ENCODE data around the gene EID1.
"Not testable (repeated sequence)": the region's sequence is repeated elsewhere in the genome, so short reads cannot be mapped to it uniquely, and the experiment has no call there.

The EID1 gene

DNA sequence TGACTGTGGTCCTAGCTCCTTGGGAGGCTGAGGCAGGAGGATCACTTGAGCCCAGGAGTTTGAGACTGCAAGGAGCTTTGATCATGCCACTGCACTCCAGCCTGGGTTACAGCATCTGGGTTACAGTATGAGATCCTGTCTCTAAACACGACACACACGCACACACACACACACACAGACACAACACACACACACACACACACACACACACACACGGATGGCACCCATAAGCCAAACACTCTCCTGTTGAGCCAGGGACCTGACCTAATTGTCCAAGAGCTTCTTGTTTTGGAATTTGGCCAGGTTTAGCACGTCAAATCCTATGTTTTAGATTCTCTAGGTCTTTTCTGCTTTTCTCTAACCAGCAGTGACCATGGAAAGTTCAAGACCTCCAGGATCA is 26.8 kb downstream of the EID1 start:
- TF ChIP-seq, protein P1, sequence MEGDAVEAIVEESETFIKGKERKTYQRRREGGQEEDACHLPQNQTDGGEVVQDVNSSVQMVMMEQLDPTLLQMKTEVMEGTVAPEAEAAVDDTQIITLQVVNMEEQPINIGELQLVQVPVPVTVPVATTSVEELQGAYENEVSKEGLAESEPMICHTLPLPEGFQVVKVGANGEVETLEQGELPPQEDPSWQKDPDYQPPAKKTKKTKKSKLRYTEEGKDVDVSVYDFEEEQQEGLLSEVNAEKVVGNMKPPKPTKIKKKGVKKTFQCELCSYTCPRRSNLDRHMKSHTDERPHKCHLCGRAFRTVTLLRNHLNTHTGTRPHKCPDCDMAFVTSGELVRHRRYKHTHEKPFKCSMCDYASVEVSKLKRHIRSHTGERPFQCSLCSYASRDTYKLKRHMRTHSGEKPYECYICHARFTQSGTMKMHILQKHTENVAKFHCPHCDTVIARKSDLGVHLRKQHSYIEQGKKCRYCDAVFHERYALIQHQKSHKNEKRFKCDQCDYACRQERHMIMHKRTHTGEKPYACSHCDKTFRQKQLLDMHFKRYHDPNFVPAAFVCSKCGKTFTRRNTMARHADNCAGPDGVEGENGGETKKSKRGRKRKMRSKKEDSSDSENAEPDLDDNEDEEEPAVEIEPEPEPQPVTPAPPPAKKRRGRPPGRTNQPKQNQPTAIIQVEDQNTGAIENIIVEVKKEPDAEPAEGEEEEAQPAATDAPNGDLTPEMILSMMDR (IDR thresholded peaks at IDR 0.05; ENCODE audit: low read depth, low read length, missing control alignments), result no peak
- H3K4me3 ChIP-seq (ENCODE audit: low read depth, low read length), result no peak overlapping the region
- DNase-seq (ENCODE audit: low read depth), result no peak

- no peak overlapping the region for H3K4me3 ChIP-seq (ENCODE audit: low read depth, low read length)
- TF ChIP-seq, protein P1 (IDR thresholded peaks at IDR 0.05; ENCODE audit: low read depth, low read length, missing control alignments), result no peak
- no peak for DNase-seq (ENCODE audit: low read depth)
These were observed 27.3 kb downstream of the EID1 start for GRCh38 chr15:48905216-48905615.

DNA sequence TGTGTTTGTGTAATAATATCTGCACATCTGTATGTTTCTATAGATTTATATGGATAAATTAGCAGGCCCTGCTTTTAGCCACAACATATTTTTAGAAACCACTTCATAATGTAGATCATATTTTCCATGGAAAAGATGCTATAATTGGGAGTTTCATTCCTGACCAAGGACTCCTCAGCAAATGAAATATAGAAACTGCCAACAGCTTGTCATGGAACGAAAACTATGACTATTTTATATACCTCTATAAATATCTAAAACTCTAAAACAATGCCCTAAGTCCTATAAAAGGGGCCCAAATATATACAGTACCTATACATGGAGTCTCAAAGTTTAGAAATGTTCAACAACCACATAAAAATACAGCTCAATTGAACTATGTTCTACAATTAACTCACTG is 27.9 kb downstream of the EID1 start:
- no peak for DNase-seq (ENCODE audit: low read depth)
- TF ChIP-seq, protein P1 (IDR thresholded peaks at IDR 0.05; ENCODE audit: low read depth, low read length, missing control alignments), result no peak
- H3K4me3 ChIP-seq (ENCODE audit: low read depth, low read length), result no peak overlapping the region

- not testable (repeated sequence) for DNase-seq (ENCODE audit: low read depth); H3K4me3 ChIP-seq (ENCODE audit: low read depth, low read length)
These were observed 31.4 kb downstream of the EID1 start for GRCh38 chr15:48909313-48909712.

DNA sequence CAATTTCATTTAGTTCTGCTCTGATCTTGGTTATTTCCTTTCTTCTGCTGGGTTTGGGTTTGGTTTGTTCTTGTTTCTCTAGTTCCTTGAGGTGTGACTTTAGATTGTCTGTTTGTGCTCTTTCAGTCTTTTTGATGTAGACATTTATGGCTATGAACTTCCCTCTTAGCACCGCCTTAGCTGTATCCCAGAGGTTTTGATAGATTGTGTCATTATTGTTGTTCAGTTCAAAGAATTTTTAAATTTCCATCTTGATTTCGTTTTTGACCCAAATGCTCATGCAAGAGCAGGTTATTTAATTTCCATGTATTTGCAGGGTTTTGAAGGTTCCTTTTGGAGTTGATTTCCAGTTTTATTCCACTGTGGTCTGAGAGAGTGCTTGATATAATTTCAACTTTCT is 32.6 kb downstream of the EID1 start:
- not testable (repeated sequence) for DNase-seq (ENCODE audit: low read depth); H3K4me3 ChIP-seq (ENCODE audit: low read depth, low read length)

GRCh38 chr15:48913141-48913540 is 35.2 kb downstream of the EID1 start:
- TF ChIP-seq, protein P1 (IDR thresholded peaks at IDR 0.05; ENCODE audit: low read depth, low read length, missing control alignments), result no peak
- H3K4me3 ChIP-seq (ENCODE audit: low read depth, low read length), result no peak overlapping the region
- DNase-seq (ENCODE audit: low read depth), result no peak

- H3K4me3 ChIP-seq (ENCODE audit: low read depth, low read length), result no peak overlapping the region
- TF ChIP-seq, protein P1 (IDR thresholded peaks at IDR 0.05; ENCODE audit: low read depth, low read length, missing control alignments), result no peak
- DNase-seq (ENCODE audit: low read depth), result no peak
These were observed 36.8 kb downstream of the EID1 start for GRCh38 chr15:48914717-48915116.

GRCh38 chr15:48915861-48916260 is 37.9 kb downstream of the EID1 start:
- TF ChIP-seq, protein P1 (IDR thresholded peaks at IDR 0.05; ENCODE audit: low read depth, low read length, missing control alignments), result no peak
- H3K4me3 ChIP-seq (ENCODE audit: low read depth, low read length), result no peak overlapping the region
- no peak for DNase-seq (ENCODE audit: low read depth)
